ENCODE data around the gene ACTMAP.
"Not testable (repeated sequence)": the region's sequence is repeated elsewhere in the genome, so short reads cannot be mapped to it uniquely, and the experiment has no call there.

Gene ACTMAP

GRCh38 chr19:40750058-40750873 is at the start of gene ACTMAP:
TSS of gene ACTMAP (minus strand) at chr19:40750477. CDS start at chr19:40749803, 674 bp downstream.
- DNase-seq (ENCODE audit: low spot score), result peak; percentile 100

GRCh38 chr19:40799558-40800338 is 49.5 kb upstream of the ACTMAP start:
- peak; percentile 77 for DNase-seq (ENCODE audit: low spot score)

GRCh38 chr19:40798683-40799557 is 48.6 kb upstream of the ACTMAP start, which contains the start of gene EGLN2:
TSS of gene EGLN2 (plus strand) at chr19:40799191. CDS start at chr19:40800573, 1,382 bp downstream.
- DNase-seq (ENCODE audit: low spot score), result peak; percentile 100

DNA sequence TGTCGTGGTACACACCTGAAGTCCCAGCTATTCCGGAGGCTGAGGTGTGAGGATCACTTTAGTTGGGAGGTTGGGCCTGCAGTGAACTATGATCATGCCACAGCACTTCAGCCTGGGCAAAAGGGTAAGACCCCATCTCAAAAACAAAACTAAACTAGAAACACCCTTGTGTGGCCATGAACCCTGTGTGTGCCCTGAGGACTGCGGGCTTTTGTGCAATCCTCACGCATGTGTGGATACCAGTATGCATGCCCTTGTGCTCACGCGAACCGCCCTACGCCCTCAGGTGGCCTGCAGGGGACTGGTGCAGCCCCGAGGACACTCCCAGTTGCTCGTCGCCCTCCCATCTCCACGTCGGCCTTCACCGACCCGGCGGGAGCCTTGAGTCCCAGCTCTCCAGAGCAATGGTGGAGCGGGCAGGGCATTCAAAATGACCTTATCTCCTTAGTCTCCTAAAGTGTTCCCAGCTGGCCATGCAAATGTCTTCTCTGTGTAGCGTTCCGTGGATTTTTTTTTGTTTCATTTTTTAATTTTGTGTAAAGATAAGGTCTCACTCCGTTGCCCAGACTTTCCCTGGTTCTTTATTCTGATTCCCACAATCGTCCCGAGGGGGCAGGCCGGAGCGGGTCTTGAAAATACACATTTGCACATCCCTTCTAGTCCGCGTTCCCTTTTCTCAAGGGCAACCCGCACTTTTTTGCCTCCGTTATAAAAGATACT is 47.8 kb upstream of the ACTMAP start:
- DNase-seq (ENCODE audit: low spot score), result no peak

DNA sequence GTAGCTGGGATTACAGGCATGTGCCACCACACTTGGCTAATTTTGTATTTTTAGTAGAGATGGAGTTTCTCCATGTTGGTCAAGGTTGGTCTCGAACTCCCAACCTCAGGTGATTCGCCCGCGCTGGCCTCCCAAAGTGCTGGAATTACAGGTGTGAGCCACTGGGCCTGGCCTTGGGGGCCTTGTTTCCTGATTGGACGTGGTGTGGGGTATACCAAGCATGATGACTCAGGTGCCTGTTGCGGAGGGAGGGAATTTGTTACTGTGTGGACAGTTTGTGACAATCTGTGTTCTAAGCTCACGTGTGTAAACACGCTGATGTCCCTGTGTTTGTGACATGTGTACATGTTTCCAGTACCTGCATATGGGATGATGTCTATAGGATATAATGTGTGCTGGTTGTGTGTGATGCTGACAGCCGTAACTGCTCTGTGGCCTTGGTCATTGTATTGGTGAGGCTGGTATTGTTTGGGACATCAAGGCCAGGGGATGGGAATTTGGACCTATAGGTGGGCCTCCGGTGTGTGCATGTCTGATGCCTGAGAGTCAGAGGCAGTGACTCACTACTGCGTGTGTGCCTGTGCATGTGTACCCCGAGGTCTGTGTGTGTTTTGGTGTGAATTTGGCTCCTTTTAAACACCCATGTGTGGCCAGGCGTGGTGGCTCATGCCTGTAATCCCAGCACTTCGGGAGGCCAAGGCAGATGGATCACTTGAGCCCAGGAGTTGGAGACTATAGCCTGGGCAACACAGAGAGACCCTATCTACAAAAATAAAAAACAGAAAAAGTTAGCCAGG is 47.1 kb upstream of the ACTMAP start:
- no peak for DNase-seq (ENCODE audit: low spot score)

GRCh38 chr19:40791996-40792395 is 41.7 kb upstream of the ACTMAP start:
- DNase-seq (ENCODE audit: low spot score), result no peak

DNA sequence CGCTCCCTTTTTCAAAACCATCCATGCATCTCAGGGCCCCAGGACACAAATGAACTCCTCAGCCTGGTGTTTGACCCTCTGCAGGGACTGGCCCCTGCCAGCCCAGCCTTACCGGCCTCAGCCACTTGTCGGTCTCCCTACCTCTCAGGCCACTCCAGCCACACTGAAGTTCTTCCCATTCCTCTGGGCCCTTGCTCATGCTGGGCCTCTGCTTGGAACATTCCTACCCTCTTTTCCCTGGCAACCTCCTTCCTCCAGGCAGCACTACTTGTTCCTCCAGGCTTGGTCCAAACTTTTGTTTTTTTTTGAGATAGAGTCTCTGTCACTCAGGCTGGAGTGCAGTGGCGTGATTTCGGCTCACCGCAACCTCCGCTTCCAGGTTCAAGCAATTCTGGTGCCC is 41.1 kb upstream of the ACTMAP start:
- DNase-seq (ENCODE audit: low spot score), result no peak

DNA sequence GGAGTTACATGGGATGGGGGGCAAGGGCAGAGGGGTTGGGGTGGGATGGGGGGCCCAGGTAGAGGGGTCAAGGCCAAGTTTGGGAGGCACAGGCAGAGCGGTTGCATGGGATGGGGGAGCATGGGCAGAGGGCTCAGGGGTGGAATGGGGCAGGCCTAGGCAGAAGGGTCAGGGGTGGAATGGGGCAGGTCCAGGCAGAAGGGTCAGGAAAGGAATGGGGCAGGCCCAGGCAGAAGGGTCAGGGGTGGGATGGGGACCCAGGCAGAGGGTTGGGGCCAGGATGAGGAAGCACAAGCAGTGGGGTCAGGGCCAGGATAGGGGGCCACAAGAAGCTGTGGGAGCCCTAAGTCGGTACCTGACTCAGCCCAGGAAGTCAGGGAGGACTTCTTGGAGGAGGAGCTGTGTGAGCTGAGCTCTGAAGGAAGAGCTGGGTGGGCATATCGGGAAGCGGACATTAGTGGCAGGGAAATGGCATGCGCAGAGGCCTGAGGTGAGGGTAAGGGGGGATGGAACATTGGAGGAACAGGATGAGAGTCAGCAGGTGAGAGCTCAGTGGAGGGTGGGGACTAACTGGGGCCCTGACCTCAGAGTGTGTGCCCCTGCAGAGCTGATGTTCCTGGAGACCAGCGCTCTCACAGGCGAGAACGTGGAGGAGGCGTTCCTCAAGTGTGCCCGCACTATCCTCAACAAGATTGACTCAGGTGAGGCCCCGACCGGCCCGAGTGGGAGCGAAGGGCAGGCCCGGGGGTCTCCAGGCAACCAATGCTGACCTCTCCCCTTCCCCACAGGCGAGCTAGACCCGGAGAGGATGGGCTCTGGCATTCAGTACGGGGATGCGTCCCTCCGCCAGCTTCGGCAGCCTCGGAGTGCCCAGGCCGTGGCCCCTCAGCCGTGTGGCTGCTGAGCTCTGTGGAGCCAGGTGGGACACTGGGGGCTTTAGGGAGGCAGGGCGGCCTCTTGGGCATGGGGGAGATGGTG is 36.1 kb upstream of the ACTMAP start:
- DNase-seq (ENCODE audit: low spot score), result no peak

DNA sequence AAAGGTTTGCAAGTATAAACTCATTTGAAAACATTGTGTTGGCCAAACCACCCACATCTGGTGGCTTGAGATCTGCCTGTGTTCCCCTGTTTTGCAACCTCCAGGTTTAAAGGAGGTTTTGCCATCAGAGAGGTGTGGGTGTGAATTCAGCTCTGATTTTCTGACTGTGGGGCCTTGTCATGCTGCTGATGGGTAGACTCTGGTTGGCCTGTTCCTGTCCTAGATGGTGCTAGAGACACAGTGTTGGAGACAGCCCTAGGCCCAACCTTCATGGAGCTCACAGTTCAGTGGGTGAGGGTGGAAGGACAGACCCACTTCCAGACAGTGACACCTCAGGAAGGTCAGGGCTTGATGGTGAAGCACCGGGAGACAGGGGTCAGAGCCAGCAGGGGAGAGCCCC is 35.2 kb upstream of the ACTMAP start:
- DNase-seq (ENCODE audit: low spot score), result no peak

DNA sequence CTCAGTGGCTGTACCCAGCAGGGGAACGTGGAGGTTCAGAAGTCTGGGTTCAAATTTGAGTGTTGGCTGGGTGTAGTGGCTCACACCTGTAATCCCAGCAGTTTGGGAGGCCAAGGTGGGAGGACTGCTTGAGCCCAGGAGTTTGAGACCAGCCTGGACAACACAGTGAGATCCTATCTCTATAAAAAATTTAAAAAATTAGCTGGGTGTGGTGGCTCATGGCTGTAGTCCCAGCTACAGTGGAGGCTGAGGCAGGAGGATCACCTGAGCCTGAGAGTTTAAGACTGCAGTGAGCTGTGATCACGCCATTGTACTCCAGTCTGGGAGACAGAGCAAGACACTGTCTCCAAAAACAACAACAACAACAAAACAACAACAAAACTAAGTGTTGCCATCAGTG is 33.9 kb upstream of the ACTMAP start:
- DNase-seq (ENCODE audit: low spot score), result not testable (repeated sequence)

- no peak for DNase-seq (ENCODE audit: low spot score)
Measured at GRCh38 chr19:40783711-40784110, 33.4 kb upstream of the ACTMAP start.

GRCh38 chr19:40781140-40781539 is 30.9 kb upstream of the ACTMAP start:
- no peak for DNase-seq (ENCODE audit: low spot score)

- no peak for DNase-seq (ENCODE audit: low spot score)
Measured at GRCh38 chr19:40780582-40780981, 30.3 kb upstream of the ACTMAP start.

DNA sequence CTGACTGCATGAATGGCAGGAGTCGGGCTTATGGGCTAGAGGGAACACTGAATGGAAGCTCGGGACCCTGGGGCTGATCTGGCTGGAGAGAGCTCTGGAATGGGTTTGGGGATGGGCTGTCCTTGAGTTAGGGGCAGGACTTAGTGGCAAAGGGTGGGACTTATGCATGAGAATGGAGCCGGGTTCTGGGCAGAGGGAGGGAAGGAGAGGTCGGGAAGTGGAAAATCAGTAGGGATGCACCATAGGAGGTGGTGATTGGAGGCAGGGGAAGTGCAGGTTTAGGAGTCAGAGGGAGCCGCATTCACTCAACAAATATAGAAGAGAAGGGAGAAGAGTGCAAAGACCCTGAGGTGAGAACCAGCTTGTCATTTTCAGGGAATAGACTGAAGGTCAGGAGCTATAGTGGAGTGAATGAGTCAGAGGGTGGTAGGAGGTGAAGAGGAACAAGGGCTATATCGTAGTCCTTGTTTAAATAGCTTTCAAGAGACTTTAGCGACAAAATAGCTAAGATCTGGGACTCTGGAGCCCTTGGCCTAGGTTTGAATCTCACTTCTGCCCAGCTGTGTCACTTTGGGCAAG is 28.5 kb upstream of the ACTMAP start:
- DNase-seq (ENCODE audit: low spot score), result no peak

DNA sequence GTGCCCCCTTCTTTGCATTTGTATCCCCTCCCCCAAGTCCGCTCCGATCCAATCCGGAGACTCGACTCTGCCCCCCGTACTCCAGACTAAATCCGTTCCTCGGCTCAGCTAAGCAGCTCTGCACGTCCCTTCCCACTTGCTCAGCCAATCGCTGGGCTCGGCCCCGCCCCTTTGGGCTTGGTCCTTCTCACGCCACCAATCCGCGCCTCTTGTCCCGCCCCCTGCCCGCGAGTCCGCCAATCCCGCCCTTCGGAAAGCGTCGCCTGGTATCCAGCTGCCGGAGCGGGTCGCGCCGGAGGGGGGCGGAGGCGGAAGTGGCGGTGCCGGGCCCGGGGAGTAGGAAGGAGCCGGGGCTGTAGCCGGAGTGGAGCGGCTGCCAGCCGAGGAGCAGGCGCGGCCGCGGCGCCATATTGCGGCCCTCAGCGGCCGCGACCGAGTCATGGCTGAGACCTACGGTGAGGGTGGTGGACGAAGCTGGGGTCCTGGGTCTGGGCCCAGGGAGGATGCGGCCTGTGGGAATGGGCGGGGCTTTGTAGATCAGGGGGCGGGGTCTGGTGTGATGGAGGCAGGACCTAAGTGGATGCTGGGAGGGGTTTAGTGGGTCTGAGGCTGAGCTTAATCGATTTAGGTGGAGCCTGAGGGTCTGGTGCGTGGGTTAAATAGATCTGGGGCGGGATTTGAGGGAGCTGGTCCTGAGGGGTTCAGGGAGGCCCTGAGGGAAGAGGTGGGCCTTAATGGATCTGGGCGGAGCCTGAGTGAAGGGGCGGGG is 27.8 kb upstream of the ACTMAP start, which contains the start of gene RAB4B:
RAB4B (plus strand) TSS at position 311 of the 769 bp plus-strand sequence; CDS start at position 440, 129 bp downstream.
- DNase-seq (ENCODE audit: low spot score), result peak; percentile 100

GRCh38 chr19:40777645-40777936 is 27.3 kb upstream of the ACTMAP start:
- DNase-seq (ENCODE audit: low spot score), result no peak

DNA sequence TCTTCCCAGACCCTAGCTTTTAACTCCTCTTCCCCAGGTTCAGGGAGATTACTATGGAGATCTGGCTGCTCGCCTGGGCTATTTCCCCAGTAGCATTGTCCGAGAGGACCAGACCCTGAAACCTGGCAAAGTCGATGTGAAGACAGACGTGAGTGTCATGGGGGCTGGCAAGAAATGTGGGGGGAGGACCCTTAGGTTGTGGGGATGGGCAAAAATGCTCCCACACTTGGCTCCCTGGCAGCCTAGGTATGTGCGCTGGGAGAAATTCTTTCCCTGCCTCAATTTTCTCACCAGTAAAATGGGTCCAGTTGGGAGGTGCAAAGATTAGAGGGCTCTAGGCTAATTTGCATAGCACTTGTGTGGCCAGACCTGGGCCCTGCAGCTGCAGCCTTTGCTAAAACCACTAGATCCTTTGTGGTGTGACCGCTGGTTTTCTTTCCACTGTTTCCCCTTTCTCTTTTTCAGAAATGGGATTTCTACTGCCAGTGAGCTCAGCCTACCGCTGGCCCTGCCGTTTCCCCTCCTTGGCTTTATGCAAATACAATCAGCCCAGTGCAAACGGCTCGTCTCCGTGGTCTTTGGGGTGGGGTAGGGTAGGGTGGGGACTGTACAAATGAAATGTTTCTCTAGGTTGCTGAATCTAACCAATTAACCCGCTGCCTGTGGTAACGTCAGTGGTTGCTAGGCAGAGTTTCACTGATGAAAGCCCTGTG is 26.8 kb upstream of the ACTMAP start:
- DNase-seq (ENCODE audit: low spot score), result peak; percentile 90

GRCh38 chr19:40776364-40776763 is 26.1 kb upstream of the ACTMAP start:
- no peak for DNase-seq (ENCODE audit: low spot score)

Data from left forelimb (tissue), 1 donor.